COLO829 (cell line): ENCODE results near the gene DDX60.

ENCODE experiments used
- DNase-seq: peaks from one replicate; pipeline ENCODE4 v3.0.0; 2012; ENCODE audit warnings: low spot score

DDX60 gene

GRCh38 chr4:168208957-168209614, 109.5 kb downstream of the DDX60 start:
- DNase-seq: no peak

- DNase-seq: no peak
Observed at GRCh38 chr4:168203233-168203911, 115.2 kb downstream of the DDX60 start.

- no peak for DNase-seq
Observed at GRCh38 chr4:168200685-168201084, 117.9 kb downstream of the DDX60 start.

GRCh38 chr4:168199260-168199957, 119.1 kb downstream of the DDX60 start:
- no peak for DNase-seq

GRCh38 chr4:168197926-168198325, 120.6 kb downstream of the DDX60 start:
- DNase-seq: no peak

- no peak for DNase-seq
Observed at GRCh38 chr4:168188754-168189153, 129.8 kb downstream of the DDX60 start.

GRCh38 chr4:168183717-168184571, 134.6 kb downstream of the DDX60 start:
- peak; percentile 30 for DNase-seq

- DNase-seq: no peak
Observed at GRCh38 chr4:168177546-168178149, 140.9 kb downstream of the DDX60 start.

GRCh38 chr4:168174308-168174707, 144.2 kb downstream of the DDX60 start:
- no peak for DNase-seq

- DNase-seq: no peak
Observed at GRCh38 chr4:168167714-168168284, 150.8 kb downstream of the DDX60 start.
